NCI-H1436 (cell line): ENCODE data around the gene TCAIM.
"Not testable (repeated sequence)": the region's sequence is repeated elsewhere in the genome, so short reads cannot be mapped to it uniquely, and the experiment has no call there.

Experiments used
- DNase-seq: peaks from one replicate; lab custom pipeline; 2025; lab: John Stamatoyannopoulos, UW

Gene TCAIM

DNA sequence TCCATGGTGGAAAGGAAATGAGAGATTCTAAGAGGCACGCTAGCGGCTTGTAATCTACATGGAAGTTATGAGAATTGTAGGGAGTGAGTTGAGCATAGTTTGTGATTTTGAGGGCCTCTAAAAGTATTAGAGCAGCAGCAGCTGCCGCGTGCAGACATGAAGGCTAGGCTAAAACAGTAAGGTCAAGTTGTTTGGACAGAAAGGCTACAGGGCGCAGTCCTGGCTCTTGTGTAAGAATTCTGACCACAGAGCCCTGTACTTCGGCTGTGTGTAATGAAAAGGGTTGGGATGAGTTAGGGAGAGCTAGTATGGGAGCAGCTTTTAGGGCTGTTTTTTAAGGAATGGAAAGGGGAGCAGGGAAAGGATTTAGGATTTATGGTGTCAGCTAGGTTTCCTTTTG is 8.0 kb downstream of the TCAIM start:
- DNase-seq, result not testable (repeated sequence)

DNA sequence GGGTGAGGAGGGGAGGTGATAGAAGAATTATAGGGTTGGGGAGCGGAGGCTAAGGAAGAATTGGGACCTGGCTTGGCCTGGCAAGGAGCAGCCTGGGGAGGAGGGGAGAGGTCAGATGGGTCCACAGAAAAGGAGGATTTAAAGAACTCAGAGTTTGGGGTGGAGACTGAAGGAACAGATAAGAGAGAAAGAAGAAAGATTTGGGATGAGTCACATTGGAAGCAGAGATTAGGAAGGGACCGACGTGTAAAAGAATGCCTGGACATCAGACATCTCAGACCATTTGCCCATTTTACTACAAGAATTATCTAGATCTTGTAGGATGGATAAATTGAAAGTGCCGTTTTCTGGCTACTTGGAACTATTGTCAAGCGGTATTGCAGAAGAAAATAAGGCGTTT is 10.4 kb downstream of the TCAIM start:
- DNase-seq, result no peak

DNA sequence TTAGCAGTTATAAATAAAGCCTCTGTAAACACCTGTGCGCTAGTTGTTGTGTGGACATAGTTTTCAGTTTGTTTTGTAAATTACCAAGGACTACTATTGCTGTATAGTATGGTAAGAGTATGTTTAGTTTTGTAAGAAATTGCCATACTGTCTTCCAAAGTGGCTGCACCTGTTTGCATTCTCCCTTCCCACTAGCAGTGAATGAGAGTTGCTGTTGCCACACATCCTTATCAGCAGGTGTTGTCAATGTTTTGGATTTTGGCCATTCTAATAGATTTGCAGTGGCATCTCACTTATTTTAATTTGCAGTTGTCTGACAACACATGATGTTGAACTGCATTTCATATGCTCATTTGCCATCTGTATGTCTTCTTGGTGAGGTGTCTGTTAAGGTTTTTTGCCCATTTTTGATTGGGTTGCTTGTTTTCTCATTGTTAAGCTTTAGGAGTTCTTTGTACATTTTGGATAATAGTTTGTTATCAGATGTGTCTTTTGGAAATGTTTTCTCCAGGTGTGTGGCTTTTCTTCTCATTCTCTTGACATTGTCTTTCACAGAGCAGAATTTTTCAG is 14.9 kb downstream of the TCAIM start:
- DNase-seq, result no peak

DNA sequence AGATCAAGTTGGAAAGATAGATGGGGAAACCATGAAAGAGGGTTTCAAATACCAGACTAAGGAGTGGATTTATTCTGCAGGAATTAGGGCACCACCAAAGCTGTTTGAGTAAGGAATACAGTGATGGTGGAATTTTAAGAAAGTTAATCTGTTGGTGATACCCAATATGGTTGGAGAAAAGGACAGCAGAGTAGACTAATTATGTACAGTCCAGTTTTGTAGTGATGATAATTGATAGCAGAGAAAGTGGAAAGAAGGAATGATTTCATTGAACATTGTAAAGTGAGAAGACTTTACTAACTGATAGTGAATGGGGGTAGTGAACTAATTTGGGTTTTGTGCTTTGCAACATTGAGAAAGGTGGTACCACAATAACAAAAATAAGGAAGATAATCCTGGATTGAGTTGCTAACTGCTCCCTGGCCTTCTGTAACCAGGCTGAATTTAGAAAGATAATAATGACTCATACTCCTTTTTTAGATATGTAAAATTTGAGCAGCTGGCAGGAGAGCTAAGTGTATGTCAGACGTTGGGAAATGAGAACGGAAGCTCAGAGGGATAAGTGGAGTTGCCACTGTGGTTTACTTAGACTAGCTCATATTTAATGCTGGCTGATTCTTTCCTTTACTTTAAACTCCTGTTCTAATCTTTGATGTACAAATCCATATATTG is 16.9 kb downstream of the TCAIM start:
- no peak for DNase-seq

DNA sequence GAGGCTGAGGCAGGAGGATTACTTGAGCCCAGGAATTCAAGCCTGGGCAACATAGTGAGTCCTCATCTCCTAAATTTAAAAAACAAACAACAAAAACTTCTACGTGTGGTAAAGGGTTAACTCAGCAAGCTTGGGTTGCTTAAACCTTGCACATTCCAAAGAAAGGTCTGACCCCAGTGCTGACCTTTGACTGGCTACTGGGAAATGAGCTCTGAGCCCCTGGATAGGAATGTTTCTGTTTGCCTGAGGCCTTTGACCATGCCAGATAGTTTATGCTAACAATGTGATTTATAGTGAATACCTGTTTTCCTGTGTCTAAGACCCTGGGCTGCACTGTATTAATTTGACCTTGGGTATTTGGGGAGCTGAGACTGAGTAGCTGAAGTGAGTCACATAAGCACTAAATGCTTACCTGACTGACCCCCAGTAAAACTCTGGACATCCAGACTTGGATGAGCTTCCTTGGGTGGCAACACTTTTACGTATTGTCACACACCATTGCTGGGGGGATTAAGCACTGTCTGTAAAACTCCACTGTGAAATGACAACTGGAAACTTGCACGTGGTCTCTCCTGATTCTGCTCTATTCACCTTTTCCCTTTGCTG is 20.7 kb downstream of the TCAIM start:
- no peak for DNase-seq

DNA sequence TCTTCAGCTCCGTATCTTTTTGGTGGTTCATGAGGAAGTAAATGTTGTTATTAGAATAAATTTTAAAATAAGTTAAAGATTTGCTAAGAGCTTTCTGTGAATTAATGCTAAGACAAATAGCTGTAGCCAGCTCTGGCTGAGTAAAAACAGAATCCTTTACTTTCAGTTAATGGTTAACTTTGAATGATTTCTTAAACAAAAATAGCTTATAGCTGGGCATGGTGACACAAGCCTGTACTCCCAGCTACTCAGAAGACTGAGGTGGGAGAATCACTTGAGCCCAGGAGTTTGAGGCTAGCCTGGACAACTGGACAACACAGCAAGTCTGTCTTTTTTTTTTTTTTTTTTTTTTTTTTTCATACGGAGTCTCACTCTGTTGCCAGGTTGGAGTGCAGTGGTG is 25.0 kb downstream of the TCAIM start:
- DNase-seq, result no peak

DNA sequence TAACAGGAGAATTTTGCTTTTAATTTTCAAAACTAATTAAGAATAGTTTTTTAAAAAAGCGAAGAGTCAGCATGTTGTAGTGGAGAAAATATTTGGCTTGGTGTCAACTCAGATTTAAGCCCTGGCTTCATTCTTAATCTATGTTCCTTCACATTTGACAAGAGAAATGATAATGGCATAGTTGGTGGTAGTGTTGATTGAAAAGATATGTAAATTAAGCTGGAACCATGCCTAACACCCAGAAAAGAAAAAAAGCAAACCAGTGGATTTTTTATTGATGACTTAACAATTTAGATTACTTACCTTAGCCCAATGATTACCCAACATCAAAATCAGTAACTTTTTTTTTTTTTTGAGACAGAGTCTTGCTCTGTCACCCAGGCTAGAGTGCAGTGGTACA is 27.4 kb downstream of the TCAIM start:
- DNase-seq, result no peak

DNA sequence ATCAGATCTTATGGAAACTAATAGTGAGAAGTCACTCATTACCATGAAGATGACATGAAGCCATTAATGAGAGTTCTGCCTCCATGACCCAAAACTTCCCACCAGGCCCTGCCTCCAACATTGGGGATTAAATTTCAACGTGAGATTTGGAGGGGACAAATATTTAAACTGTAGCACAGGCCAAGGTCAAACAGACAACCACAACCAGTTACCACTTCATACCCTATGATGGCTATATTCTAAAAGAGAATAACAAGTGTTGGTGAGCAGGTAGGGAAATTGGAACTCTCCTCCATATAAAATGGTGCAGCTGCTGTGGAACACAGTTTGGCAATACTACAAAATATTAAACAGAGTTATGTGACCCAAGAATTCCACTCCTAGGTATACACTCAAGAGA is 36.9 kb downstream of the TCAIM start:
- DNase-seq, result no peak

DNA sequence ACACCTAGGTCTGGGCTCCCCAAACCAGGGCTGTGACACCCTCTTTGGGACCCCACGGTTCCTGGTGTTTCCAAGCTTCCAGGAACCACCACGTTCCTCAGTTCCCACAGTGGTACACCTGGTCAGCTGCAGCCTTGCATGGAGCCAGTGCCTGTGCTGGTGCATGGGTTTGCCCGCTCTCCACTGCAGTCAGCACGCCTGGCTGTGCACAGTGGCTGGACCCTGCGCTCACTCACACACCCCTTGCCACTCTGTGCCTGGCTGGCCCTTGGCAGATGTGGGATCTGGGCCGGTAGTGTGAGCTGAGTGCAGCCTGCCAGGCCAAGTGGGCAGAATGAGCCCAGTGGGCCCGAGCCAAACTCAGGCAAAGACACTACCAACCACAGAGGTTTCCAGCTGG is 48.8 kb downstream of the TCAIM start:
- DNase-seq, result no peak

DNA sequence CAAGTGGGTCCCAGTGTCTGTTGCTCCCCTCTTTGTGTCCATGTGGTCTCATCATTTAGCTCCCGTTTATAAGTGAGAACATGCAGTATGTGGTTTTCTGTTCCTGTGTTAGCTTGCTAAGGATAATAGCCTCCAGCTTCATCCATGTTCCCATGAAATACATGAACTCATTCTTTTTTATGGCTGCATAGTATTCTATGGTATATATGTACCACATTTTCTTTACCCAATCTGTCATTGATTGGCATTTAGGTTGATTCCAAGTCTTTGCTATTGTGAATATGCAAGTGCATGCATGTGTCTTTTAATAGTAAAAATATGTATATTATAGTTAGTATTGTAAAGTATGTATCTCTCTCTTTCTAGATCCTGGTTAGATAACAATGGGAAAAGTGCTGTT is 53.9 kb downstream of the TCAIM start:
- no peak for DNase-seq

DNA sequence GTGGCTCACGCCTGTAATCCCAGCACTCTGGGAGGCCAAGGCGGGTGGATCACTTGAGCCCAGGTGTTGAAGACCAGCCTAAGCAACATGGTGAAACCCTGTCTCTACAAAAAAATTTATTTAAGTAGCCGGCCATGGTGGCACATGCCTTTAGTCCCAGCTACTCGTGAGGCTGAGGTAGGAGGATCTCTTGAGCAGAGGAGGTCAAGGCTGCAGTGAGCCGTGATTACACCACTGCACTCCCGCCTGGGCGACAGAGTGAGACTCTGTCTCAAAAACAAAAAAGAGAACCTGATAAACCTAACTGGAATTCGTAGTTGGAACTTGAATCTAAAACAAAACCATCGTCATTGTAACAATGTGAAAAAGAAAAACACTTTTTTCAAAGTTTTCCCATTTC is 57.1 kb downstream of the TCAIM start:
- no peak for DNase-seq

DNA sequence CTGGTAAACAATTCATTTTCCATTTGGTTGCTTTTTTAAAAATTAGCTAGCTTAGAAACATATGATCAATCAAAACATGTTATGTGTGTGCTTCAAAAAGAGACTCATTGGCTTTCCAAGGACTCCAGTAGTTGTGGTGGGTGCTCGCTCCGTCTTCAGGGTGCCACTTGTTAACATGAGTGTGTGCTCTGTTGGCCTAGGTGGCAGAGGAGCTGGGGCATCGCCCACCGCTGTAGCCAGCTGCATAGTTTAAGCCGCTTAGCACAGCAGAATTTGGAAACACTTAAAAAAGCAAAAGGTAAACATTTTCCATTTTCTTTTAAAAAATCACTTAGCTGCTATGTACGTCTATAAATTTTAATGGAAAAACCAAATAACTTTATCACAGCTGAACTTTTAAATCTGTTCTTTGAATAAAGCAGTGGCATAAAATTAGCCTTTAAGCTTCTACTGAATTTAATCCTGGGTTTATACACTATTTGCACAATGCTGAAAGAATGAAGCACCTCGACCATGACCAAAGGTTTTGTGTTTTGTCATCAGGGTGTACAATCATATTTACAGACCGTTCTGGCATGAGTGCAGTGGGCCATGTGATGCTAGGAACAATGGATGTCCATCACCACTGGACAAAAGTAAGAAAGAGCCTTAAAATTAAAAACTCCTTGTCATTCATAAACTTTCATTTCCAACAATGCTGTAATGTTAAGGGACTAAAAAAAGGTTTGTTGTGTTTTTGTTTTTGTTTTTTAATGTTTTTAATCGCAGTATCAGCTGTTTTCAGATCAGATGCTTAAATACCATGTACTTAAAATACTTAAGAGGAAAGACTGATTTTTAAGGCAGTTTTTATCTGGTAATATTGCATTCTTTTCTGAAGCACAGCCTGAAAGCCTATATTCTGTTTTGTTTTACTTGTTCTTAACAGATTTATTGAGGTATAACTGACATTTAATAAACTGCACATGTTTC is 57.9 kb downstream of the TCAIM start:
- no peak for DNase-seq

DNA sequence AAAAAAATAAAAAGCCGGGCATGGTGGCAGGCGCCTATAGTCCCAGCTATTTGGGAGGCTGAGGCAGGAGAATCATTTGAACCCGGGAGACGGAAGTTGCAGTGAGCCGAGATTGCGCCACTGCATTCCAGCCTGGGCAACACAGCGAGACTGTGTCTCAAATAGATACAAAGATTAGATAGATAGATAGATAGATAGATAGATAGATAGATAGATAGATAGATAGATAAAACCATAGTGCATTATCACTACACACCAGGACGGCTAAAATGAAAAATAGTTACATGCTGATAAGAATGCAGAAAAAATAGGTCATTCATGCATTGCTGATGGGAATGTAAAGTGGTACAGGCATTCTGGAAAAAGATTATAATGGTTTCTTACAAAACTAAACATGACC is 59.7 kb downstream of the TCAIM start:
- not testable (repeated sequence) for DNase-seq

DNA sequence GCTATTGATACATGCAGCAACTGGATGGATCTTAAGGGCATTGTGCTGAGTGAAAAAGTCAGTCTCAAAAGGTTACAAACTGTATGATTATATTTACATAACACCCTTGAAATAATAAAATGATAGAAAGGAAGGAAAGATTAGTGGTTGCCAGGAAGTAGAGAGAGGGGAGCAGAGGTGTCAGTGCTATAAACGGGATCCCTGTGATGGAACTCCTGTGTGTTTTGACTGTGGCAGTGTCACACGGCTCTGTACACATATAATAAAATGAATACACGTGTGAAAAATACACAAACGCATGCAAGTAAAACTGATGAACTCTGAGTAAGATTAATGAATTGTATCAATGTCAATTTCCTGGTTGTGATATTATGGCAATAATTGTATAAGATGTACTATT is 60.3 kb downstream of the TCAIM start:
- no peak for DNase-seq

DNA sequence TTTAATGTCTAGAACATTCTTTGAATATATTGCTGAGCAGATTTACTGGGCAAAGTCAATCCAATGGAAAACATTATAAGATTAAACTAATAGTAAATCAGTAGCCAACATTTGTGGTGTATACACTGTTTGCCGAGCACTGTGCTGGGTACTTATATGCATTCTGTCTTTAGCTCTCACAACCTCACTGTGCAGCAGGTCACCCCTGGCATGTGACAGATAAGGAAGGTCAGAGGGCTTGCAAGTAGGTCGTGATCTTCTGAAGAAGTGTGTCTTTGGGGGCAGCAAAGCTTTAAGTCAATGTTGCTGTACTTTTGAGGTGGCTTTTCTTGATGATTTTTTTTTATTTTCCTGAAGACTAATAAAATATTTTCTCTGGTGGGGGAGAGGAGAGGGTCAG is 62.2 kb downstream of the TCAIM start:
- no peak for DNase-seq

DNA sequence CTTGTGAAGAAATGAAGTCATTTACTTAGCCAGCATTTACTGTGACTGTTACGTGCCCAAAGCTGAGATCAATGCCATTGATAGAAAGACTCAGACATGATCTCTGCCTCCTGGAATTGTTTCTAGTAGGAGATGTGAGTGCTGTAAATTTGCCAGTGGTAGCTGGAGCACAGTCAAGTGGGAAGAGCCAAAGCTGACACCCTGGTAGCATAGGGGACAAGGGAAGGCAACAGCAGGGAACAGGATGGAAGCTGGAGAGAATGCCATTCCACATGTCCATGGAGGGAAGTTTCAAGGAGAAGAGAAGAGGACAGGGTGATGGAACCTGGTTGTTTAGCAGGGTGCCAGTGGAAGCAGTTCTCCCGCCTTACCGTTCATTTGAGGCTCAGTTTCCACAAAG is 64.0 kb downstream of the TCAIM start:
- DNase-seq, result no peak

DNA sequence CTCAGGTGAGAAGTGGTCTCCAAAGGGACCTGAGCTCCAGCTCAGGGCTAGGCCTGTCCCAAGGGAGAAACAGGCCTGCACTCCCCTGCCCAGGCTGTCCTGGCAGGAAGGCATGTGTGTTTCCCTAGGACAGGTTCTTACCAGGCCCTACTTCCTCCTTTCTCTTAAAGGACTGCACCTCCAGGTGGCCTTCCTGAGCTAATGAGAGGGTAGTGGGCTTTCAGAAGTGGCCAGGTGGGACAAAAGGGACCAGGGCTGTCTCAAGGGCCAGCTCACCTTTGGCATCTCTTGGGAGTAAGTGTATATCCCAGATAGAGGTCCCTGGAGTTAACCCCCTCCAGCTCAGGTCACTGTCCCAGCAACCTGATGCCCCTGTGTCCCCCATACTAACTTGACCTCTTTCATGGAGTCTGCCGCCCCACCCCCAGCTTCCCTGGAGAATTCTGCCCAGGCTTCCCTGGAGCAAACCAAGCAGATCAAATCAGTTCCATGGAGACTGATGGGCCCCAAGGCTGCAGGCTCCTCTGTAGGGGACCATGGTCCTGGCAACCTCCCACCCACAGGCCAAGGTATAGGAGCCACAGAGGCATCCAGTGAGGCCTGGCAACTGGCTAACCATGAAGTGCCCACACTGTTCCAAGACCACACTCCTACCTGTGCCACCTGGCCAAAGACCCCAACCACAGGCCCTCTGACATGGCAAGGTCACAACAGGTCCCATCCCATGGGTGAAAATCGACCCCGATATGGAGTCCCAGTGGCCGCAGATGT is 71.3 kb downstream of the TCAIM start:
- DNase-seq, result no peak

DNA sequence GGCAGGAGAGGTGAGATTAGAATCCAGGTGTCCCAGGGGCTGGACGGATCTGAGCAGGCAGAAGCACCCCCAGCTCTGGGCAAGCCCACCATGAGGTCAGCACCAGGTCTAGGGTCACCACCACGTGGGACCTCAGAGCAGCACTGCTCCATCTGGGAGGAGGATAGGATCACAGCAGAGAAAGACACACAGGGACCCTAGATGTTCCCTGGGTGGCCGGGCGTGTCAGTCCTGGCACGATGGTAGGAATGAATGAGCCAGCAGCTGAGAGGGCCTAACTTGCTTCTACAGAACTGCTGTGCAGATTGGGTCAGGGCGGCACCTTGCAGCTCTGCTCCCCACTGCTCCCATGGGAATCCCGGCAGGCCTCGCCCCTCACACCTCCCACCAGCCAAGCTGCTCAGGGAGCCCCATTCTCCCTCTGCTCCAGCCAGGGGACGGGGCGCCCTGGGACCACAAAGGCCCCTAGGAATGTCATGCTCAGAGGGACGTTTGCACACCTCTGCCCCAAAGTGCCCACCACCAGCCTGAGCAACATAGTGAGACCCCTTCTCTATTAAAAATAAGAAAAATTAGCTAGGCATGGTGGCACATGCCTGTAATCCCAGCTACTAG is 72.6 kb downstream of the TCAIM start:
- no peak for DNase-seq

DNA sequence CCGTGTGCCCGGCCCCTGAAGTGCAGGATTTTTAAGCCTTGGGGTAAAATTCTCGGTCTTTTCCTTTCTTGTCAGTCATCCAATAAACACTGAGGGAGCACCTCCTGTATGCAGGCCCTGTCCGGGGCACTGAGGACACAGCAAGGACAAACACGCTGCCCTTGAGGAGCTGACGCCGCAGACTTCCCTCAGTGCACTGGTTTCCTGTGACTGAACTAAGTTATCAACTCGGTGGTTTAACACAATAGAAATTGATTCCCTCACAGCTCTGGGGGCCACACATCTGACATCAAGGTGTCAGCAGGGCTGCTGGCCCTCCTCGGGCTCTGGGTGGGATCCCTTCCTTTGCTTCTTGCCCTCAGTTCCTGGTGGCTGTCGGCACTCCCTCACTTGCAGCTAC is 73.8 kb downstream of the TCAIM start:
- DNase-seq, result no peak

DNA sequence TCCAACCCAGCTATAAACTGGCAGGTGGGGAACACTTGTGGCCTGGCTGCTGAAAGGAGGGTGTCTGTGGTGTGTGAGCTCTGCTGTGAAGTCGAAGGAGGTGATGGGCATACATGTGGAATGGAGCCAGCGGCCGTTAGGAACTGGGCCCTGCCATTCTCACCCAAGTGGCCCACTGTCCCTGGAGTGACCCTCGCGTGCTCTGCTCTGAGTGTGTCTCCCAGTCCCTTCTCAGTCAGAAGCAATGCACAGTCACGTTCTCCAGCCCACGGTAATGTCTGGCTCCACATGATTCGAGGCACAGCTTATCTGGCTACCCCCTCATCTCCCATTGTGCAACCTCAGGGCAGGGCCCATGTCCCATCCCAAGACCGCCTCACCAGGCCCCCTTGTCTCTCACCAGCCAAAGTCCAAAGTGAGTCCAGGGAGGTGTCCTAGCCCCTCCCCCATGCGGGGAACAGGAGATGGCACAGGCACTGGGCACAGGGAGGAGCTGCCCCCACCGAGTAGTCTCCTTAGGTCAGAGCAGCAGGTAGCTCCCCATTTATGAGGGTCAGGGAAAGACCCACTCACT is 76.0 kb downstream of the TCAIM start:
- DNase-seq, result no peak

DNA sequence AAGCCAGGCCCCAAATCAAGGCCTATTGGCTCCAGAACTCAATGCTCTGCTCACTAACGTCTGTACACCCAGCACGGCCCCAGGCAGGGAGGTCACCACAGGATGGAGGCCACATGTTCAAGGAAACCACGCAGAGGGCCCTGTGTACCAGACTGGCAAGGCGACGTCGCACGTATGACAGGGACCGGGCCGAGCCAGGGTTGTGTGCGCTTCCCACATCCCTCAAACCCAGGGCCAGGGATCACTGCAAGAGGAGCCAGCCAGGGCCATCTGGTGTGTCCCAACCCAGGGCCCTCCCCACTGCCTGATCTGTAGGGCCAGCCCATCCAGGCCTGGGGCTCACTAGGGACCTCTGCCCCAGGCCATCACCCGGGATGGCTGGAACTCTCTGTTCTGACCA is 76.9 kb downstream of the TCAIM start:
- no peak for DNase-seq
